AG10803 (cell line): ENCODE results near the gene PILRA.
"Not testable (repeated sequence)": the region's sequence is repeated elsewhere in the genome, so short reads cannot be mapped to it uniquely, and the experiment has no call there.

Source experiments
- DNase-seq: peaks from one replicate; pipeline ENCODE4 v3.0.0; 2010; ENCODE audit warnings: low read depth
- H3K4me3 ChIP-seq: 2 replicates; pipeline ENCODE4 v1.5.1; 2011; ENCODE audit warnings: mild to moderate bottlenecking, low read length, control low read depth
- CTCF ChIP-seq: conservative IDR thresholded peaks from 2 replicates; pipeline ENCODE4 v1.5.1; 2011; ENCODE audit warnings: mild to moderate bottlenecking, low read length, control low read depth, inconsistent platforms

PILRA gene

GRCh38 chr7:100376066-100376465 is 2.8 kb downstream of the PILRA start:
- DNase-seq: no peak
- TF ChIP-seq CTCF: no peak
- H3K4me3 ChIP-seq: no peak overlapping the region

GRCh38 chr7:100378114-100378755 is 4.9 kb downstream of the PILRA start:
- no peak for DNase-seq
- H3K4me3 ChIP-seq: no peak overlapping the region
- TF ChIP-seq CTCF: no peak

GRCh38 chr7:100380196-100380595 is 6.9 kb downstream of the PILRA start:
- no peak overlapping the region for H3K4me3 ChIP-seq
- no peak for DNase-seq
- no peak for TF ChIP-seq CTCF

GRCh38 chr7:100381531-100382233 is 8.4 kb downstream of the PILRA start:
- not testable (repeated sequence) for DNase-seq, H3K4me3 ChIP-seq

- not testable (repeated sequence) for DNase-seq, H3K4me3 ChIP-seq
These were observed 9.1 kb downstream of the PILRA start for GRCh38 chr7:100382234-100382853.

- no peak for TF ChIP-seq CTCF
- H3K4me3 ChIP-seq: no peak overlapping the region
- no peak for DNase-seq
These were observed 11.5 kb downstream of the PILRA start for GRCh38 chr7:100384628-100385294.

GRCh38 chr7:100386940-100387339 is 13.7 kb downstream of the PILRA start:
- DNase-seq: no peak
- no peak for TF ChIP-seq CTCF
- no peak overlapping the region for H3K4me3 ChIP-seq

- no peak for TF ChIP-seq CTCF
- no peak overlapping the region for H3K4me3 ChIP-seq
- DNase-seq: no peak
These were observed 14.4 kb downstream of the PILRA start for GRCh38 chr7:100387695-100388094.
